Measurements from ENCODE around the gene PLA2G4A.

GRCh38 chr1:186793582-186793927, 35.2 kb upstream of the PLA2G4A start:
- no peak for TF ChIP-seq CTCF (IDR thresholded peaks at IDR 0.05)
- no peak for TF ChIP-seq POLR2A (IDR thresholded peaks at IDR 0.05)
